PC-9 (cell line): ENCODE results near the gene CTBP2. TPM values are rescaled to one million over a fixed set of nuclear protein-coding genes. Genes with fewer than 3 reads are reported as not detected.
A peak's percentile ranks its signal among the peaks of the same experiment; 100 is the strongest.

Experiments used
- BruUV-seq: library from RNA; stranded (reverse); fragments of 400-500 nt; replicated peaks from 2 replicates; lab custom pipeline; 2021; lab: Mats Ljungman, UMichigan
- CTCF ChIA-PET: fragments of 300-600 bp; sonication (Branson Sonifier 250); formaldehyde crosslinking; loops from one replicate; lab custom pipeline; 2022; ENCODE audit warnings: antibody characterized with exemption; lab: Charles Lee
- POLR2A ChIA-PET: fragments of 300-600 bp; sonication (Branson Sonifier 250); formaldehyde crosslinking; loops from one replicate; lab custom pipeline; 2022; ENCODE audit warnings: antibody characterized with exemption; ENCODE audit not compliant: unreplicated experiment; lab: Charles Lee
- DNase-seq, 2 experiments: peaks; one replicate each; pipeline versions ENCODE4 v3.0.0 to v3.0.0-alpha.2; 2015 to 2022; ENCODE audit warnings: mixed read lengths in 1 of 2
- H2AFZ ChIP-seq: fragments of 200-600 bp; sonication (generic); 2 replicates; pipeline ENCODE4 v1.8.1; 2017; ENCODE audit warnings: antibody characterized with exemption
- H3F3A ChIP-seq: fragments of 200-600 bp; sonication (generic); 2 replicates; pipeline ENCODE4 v1.8.1; 2017; ENCODE audit warnings: antibody characterized with exemption, mild to moderate bottlenecking, low read depth; ENCODE audit not compliant: insufficient read depth
- H3K27ac ChIP-seq: fragments of 200-600 bp; sonication (generic); 2 replicates; pipeline ENCODE4 v1.6.1; 2016; ENCODE audit warnings: mixed run types
- H3K27me3 ChIP-seq: fragments of 200-600 bp; sonication (generic); 2 replicates; pipeline ENCODE4 v1.6.1; 2016; ENCODE audit warnings: low read depth, mixed run types; ENCODE audit not compliant: insufficient read depth
- H3K36me3 ChIP-seq: fragments of 200-600 bp; sonication (generic); 2 replicates; pipeline ENCODE4 v1.6.1; 2016; ENCODE audit warnings: low read depth, mixed run types
- H3K4me1 ChIP-seq: fragments of 200-600 bp; sonication (generic); replicated peaks from 2 replicates; pipeline ENCODE4 v1.6.1; 2016; ENCODE audit warnings: mixed run types; ENCODE audit not compliant: insufficient read depth
- H3K4me2 ChIP-seq: fragments of 200-600 bp; sonication (generic); 2 replicates; pipeline ENCODE4 v1.6.1; 2017; ENCODE audit warnings: mixed run types
- H3K4me3 ChIP-seq: fragments of 200-600 bp; sonication (generic); 2 replicates; pipeline ENCODE4 v1.6.1; 2016; ENCODE audit warnings: mixed run types
- H3K79me2 ChIP-seq: fragments of 200-600 bp; sonication (generic); 2 replicates; pipeline ENCODE4 v1.6.1; 2017; ENCODE audit warnings: low read depth, mixed run types
- H3K9me2 ChIP-seq: fragments of 200-600 bp; sonication (generic); 2 replicates; pipeline ENCODE4 v1.8.1; 2017; ENCODE audit warnings: mild to moderate bottlenecking; ENCODE audit not compliant: insufficient read depth
- H3K9me3 ChIP-seq: fragments of 200-600 bp; sonication (generic); 2 replicates; pipeline ENCODE4 v1.8.1; 2016; ENCODE audit warnings: low read depth; ENCODE audit not compliant: insufficient read depth
- H4K20me1 ChIP-seq: fragments of 200-600 bp; sonication (generic); 2 replicates; pipeline ENCODE4 v1.8.1; 2017; ENCODE audit not compliant: insufficient read depth
- CTCF ChIP-seq: fragments of 200-600 bp; sonication (generic); conservative IDR thresholded peaks from 2 replicates; pipeline ENCODE4 v1.6.1; 2017; ENCODE audit warnings: mixed run types, antibody characterized with exemption, mild to moderate bottlenecking, moderate library complexity
- EZH2 ChIP-seq: fragments of 200-600 bp; sonication (generic); IDR thresholded peaks from 2 replicates; pipeline ENCODE4 v1.8.0; 2017; ENCODE audit warnings: antibody characterized with exemption, low read depth
- intact Hi-C: fragments of 100-400 bp; cut with micrococcal nuclease; formaldehyde crosslinking; loops from one replicate; pipeline ENCODE4 v1.10.0; 2022; ENCODE audit not compliant: unreplicated experiment
- total RNA-seq: library from RNA; stranded (reverse); gene quantifications from 2 replicates; pipeline ENCODE4 v1.2.3, GENCODE V29; 2021

The CTBP2 gene
- total RNA-seq, 1 experiment from 2014 or later: 60.5 TPM

- Histone ChIP-seq H3K36me3 (peaks cover 5% of the 10 kb centered on the region), H3K4me1 (no peaks in the 10 kb centered on the region), H3F3A (peaks cover 4% of the 10 kb centered on the region; the same call in 1 of the 2 replicates), H3K4me3 (no peak overlapping the region), H4K20me1 (no peaks in the 10 kb centered on the region; the same call in 1 of the 2 replicates), H2AFZ (no peak overlapping the region), H3K79me2 (no peaks in the 10 kb centered on the region), H3K9me2 (no peaks in the 10 kb centered on the region), H3K27ac (no peak overlapping the region), H3K4me2 (no peak overlapping the region), H3K9me3 (no peaks in the 10 kb centered on the region), H3K27me3 (no peaks in the 10 kb centered on the region)
- intact Hi-C loops: no loop called here
- ChIA-PET CTCF (interaction anchor here (0.7 kb wide), 1 partner anchor 831 kb away, joined by 3 read pairs; no protein-coding TSS in a partner anchor), POLR2A (no interaction called here)
- BruUV-seq: no TSS peak
- TF ChIP-seq CTCF (no peak), EZH2 (no peak)
- DNase-seq: no peak
Observed at GRCh38 chr10:124987788-124988187, 172.6 kb downstream of the CTBP2 start.

GRCh38 chr10:124985162-124985561 lies 175.2 kb downstream of the CTBP2 start:
- Histone ChIP-seq H4K20me1 (peaks cover 7% of the 10 kb centered on the region), H3K27me3 (no peaks in the 10 kb centered on the region), H3K79me2 (no peaks in the 10 kb centered on the region), H3F3A (peaks cover 4% of the 10 kb centered on the region; the same call in 1 of the 2 replicates), H3K27ac (no peak overlapping the region), H2AFZ (no peak overlapping the region), H3K9me3 (no peaks in the 10 kb centered on the region), H3K36me3 (peaks cover 5% of the 10 kb centered on the region), H3K4me1 (no peaks in the 10 kb centered on the region), H3K4me2 (no peak overlapping the region), H3K4me3 (no peak overlapping the region), H3K9me2 (no peaks in the 10 kb centered on the region)
- TF ChIP-seq CTCF (no peak), EZH2 (no peak)
- CTCF ChIA-PET: no interaction called here
- BruUV-seq: TSS peak; percentile 6
- no peak for DNase-seq
- intact Hi-C loops: no loop called here
- POLR2A ChIA-PET: no interaction called here

- no peak overlapping the region for H3K4me3 ChIP-seq
- CTCF ChIA-PET: no interaction called here
- intact Hi-C loops: no loop called here
- peaks cover 4% of the 10 kb centered on the region; the same call in 1 of the 2 replicates for H3F3A ChIP-seq
- no TSS peak for BruUV-seq
- H3K79me2 ChIP-seq: no peaks in the 10 kb centered on the region
- H3K27ac ChIP-seq: no peak overlapping the region
- H2AFZ ChIP-seq: no peak overlapping the region
- no peaks in the 10 kb centered on the region for H3K4me1 ChIP-seq
- H3K36me3 ChIP-seq: peaks cover 5% of the 10 kb centered on the region
- TF ChIP-seq EZH2: no peak
- TF ChIP-seq CTCF: no peak
- DNase-seq: no peak
- no peaks in the 10 kb centered on the region for H3K9me2 ChIP-seq
- no peak overlapping the region for H3K4me2 ChIP-seq
- H3K27me3 ChIP-seq: no peaks in the 10 kb centered on the region
- POLR2A ChIA-PET: no interaction called here
- H4K20me1 ChIP-seq: peaks cover 12% of the 10 kb centered on the region
- H3K9me3 ChIP-seq: no peaks in the 10 kb centered on the region
Observed at GRCh38 chr10:124984376-124984775, 176.0 kb downstream of the CTBP2 start.
